Tibial artery (tissue), 4 donors: Measurements from ENCODE around the gene SLC37A1.

Experiments
- DNase-seq, 2 donors: peaks; one replicate each; pipeline ENCODE4 v3.0.0-alpha.2; 2019
- H3K27ac ChIP-seq, 2 donors: fragments of 200-600 bp; sonication (generic) in 1 of 2; 1 replicate in 1 of 2; 2 replicates in 1 of 2; pipeline ENCODE4 v1.5.1; 2018 to 2019; ENCODE audit warnings: mild to moderate bottlenecking in 1 of 2
- H3K27me3 ChIP-seq, 2 donors: fragments of 200-600 bp; sonication (generic) in 1 of 2; one replicate each; pipeline versions ENCODE4 v1.5.1 to v1.6.0; 2016 to 2019
- H3K36me3 ChIP-seq, 3 donors: fragments of 200-600 bp; sonication (generic) in 2 of 3; one replicate each; pipeline ENCODE4 v1.5.1; 2016 to 2019; ENCODE audit warnings: mild to moderate bottlenecking in 2 of 3
- H3K4me1 ChIP-seq, 4 donors: fragments of 200-600 bp; sonication (generic) in 2 of 4; 1 replicate in 3 of 4; 2 replicates in 1 of 4; pipeline ENCODE4 v1.5.1; 2016 to 2019
- H3K4me3 ChIP-seq, 2 donors: fragments of 200-600 bp; sonication (generic) in 1 of 2; 1 replicate in 1 of 2; 2 replicates in 1 of 2; pipeline ENCODE4 v1.5.1; 2018 to 2019; ENCODE audit warnings: mild to moderate bottlenecking in 2 of 2
- H3K9me3 ChIP-seq, 3 donors: fragments of 200-600 bp; sonication (generic) in 1 of 3; one replicate each; pipeline ENCODE4 v1.5.1; 2016 to 2019
- intact Hi-C: fragments of 100-400 bp; cut with DNase I; formaldehyde crosslinking; loops from one replicate; pipeline ENCODE4 v1.15.0; 2023; ENCODE audit warnings: low total_unique reads
- TF ChIP-seq, protein P1 (sequence below), 2 experiments: fragments of 200-600 bp in 1 of 2; fragments of 450-650 bp in 1 of 2; IDR thresholded peaks; one replicate each; pipeline ENCODE4 v1.5.1; 2017 to 2019; ENCODE audit warnings: antibody characterized with exemption in 2 of 2, mild to moderate bottlenecking in 1 of 2, moderate library complexity in 1 of 2

The SLC37A1 gene

DNA sequence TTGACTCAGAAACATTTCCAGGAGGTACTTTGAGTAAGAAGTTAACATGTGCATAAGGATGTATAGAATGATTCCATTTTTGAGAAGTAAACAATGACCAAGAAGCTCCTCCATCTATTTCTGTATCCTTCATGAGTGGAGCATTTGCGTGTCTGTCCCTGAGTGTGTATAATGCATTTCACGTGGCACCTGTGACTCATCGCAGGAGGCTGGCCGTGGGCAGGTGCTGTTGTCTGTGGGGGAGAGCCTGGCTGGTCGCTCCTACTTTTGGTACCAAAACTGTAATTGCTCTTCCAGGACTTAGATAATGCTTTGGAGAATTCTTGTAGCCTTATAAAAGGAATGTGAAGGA is 16.5 kb downstream of the SLC37A1 start:
- H3K36me3 ChIP-seq: peaks cover 0 to 23% (median under 1%) of the 10 kb centered on the region in 3 donors
- H3K9me3 ChIP-seq: no peaks in the 10 kb centered on the region
- H3K4me3 ChIP-seq: no peak overlapping the region
- H3K4me1 ChIP-seq: peaks cover 0 to 34% (median 31%) of the 10 kb centered on the region in 4 donors
- TF ChIP-seq, protein P1, sequence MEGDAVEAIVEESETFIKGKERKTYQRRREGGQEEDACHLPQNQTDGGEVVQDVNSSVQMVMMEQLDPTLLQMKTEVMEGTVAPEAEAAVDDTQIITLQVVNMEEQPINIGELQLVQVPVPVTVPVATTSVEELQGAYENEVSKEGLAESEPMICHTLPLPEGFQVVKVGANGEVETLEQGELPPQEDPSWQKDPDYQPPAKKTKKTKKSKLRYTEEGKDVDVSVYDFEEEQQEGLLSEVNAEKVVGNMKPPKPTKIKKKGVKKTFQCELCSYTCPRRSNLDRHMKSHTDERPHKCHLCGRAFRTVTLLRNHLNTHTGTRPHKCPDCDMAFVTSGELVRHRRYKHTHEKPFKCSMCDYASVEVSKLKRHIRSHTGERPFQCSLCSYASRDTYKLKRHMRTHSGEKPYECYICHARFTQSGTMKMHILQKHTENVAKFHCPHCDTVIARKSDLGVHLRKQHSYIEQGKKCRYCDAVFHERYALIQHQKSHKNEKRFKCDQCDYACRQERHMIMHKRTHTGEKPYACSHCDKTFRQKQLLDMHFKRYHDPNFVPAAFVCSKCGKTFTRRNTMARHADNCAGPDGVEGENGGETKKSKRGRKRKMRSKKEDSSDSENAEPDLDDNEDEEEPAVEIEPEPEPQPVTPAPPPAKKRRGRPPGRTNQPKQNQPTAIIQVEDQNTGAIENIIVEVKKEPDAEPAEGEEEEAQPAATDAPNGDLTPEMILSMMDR (IDR thresholded peaks at IDR 0.05): no peak
- no peak for DNase-seq
- intact Hi-C loops: no loop called here
- no peaks in the 10 kb centered on the region for H3K27me3 ChIP-seq
- H3K27ac ChIP-seq: no peak overlapping the region

DNA sequence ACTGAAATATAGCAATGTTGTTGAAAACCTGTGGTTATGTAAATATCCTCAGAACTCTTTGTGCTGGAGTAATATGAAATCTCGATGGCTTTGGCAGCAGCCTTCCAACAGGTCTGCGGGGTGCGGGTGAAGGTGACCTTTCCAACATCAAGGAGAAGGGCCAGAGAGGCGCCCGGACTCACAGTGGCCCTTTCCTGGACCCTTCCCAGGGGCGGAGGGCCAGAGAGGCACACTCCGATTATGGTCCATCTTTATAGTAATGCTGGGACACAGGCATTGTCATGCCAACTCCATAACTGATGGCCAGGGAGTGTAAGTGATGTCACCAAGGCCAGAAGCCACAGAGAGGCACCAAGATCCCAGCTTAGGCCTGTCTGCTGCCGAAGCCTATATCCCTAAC is 18.1 kb downstream of the SLC37A1 start:
- Histone ChIP-seq H3K36me3 (peaks cover 3 to 31% (median 14%) of the 10 kb centered on the region in 3 donors), H3K4me1 (peaks cover 0 to 28% (median 26%) of the 10 kb centered on the region in 4 donors), H3K27ac (peak overlapping the region in 1 of 2 donors; percentile 32), H3K27me3 (no peaks in the 10 kb centered on the region), H3K4me3 (no peak overlapping the region), H3K9me3 (no peaks in the 10 kb centered on the region)
- TF ChIP-seq, protein P1 (IDR thresholded peaks at IDR 0.05): no peak
- DNase-seq: peak in 1 of 2 donors; percentile 60
- intact Hi-C loops: no loop called here

DNA sequence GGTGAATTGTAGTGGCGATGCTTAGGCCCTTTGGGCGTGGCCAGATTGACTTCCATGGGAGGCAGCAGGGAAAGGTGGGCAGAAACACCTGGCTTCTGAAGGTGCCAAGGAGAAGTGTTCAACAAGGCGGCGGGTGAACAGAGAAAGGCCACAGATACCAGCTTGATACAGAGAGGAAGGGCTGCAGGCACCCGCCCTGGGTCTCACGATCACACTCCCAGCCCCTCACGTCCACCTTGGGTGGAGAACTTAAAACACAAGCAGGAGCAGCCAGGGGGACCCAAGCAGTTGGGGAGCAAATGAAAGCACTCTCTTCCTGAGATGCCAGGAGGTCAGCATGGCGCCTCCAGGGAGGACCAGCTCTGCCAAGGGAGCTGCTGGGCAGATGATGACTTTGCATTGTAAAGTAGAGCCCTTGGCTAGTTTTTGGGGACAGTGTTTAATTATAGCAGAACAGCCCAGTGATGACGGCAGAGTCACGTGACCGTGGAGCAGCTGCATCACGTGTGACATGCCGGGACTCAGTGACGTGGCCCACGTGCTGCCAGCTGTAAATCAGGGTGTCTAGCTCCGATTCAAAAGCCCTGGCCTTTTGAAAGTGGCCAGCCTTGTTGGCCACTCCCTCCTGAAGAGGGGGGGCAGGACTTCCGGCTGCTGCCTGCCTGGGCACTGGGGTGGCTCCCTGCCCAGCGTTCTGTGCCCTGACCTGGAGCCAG is 19.0 kb downstream of the SLC37A1 start:
- Histone ChIP-seq H3K9me3 (no peaks in the 10 kb centered on the region), H3K27me3 (no peaks in the 10 kb centered on the region), H3K36me3 (peaks cover 3 to 38% (median 15%) of the 10 kb centered on the region in 3 donors), H3K4me3 (no peak overlapping the region), H3K4me1 (peaks cover 0 to 23% (median 21%) of the 10 kb centered on the region in 4 donors), H3K27ac (peak overlapping the region; percentile 40 to 46)
- DNase-seq: peak; percentile 84 to 93
- intact Hi-C loops: no loop called here
- TF ChIP-seq, protein P1 (IDR thresholded peaks at IDR 0.05): no peak

DNA sequence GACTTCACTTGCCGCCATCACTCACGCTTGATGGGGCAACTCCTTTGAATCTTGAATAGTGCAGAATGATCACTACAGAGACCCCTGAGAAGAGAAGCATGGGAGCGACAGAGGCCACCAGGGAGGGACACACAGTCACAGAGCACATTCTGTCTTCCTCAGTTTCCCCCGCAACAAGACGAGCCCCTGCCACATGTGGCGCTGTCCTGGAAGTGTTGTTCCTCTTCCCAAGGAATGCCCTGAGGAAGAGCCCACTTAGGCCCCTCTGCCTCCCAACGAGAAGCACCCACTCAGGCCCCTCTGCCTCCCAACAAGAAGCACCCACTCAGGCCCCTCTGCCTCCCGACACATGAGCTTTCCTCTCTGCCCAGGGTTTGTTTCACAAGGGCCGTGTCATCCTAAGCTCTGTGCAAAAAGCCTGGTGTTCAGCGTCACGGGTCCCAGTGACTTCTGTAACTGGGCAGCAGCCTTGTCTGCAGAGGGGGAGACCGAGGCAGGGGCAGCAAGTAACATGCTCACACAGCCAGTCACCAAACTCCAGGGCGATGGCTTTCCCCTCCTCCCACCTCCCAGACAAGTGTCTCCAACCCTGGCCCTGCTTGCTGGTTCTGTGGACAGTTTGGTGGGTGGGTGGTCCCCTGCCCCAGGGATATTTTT is 19.8 kb downstream of the SLC37A1 start:
- Histone ChIP-seq H3K9me3 (no peaks in the 10 kb centered on the region), H3K27me3 (no peaks in the 10 kb centered on the region), H3K27ac (peak overlapping the region; percentile 20 to 40), H3K4me1 (peaks cover 0 to 15% (median 15%) of the 10 kb centered on the region in 4 donors), H3K4me3 (no peak overlapping the region), H3K36me3 (peaks cover 3 to 38% (median 15%) of the 10 kb centered on the region in 3 donors)
- TF ChIP-seq, protein P1 (IDR thresholded peaks at IDR 0.05): no peak
- intact Hi-C loops: no loop called here
- DNase-seq: peak in 1 of 2 donors; percentile 55

DNA sequence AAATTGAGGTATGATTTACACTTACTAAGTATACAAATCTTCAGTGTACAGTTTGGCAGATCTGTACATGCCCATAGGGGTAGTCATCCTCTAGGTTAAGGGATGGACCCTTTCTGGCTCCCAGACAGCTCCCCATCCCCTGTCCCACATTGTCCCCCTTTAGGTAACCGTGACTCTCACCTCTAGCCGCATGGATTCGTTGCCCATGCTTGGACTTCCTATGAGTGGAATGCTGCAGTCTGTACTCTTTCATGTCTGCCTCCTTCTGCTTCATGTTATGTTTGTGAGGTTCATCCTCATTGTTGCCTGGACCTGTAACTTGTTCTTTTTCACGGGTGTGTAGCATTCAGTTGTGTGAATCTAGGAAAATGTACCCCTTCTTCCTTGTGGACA is 20.3 kb downstream of the SLC37A1 start:
- H3K36me3 ChIP-seq: peaks cover 3 to 43% (median 15%) of the 10 kb centered on the region in 3 donors
- no peaks in the 10 kb centered on the region for H3K9me3 ChIP-seq
- H3K27ac ChIP-seq: no peak overlapping the region
- peaks cover 0 to 15% (median 13%) of the 10 kb centered on the region in 4 donors for H3K4me1 ChIP-seq
- intact Hi-C loops: no loop called here
- no peaks in the 10 kb centered on the region for H3K27me3 ChIP-seq
- H3K4me3 ChIP-seq: no peak overlapping the region
- peak in 1 of 2 donors; percentile 38 for DNase-seq
- TF ChIP-seq, protein P1 (IDR thresholded peaks at IDR 0.05): no peak
